ENCODE results near the gene MBD3.

MBD3 gene

GRCh38 chr19:1599460-1599846 is 6.8 kb upstream of the MBD3 start:
- DNase-seq (ENCODE audit: low read depth in 2 of 3, low spot score in 1 of 3) = no peak

DNA sequence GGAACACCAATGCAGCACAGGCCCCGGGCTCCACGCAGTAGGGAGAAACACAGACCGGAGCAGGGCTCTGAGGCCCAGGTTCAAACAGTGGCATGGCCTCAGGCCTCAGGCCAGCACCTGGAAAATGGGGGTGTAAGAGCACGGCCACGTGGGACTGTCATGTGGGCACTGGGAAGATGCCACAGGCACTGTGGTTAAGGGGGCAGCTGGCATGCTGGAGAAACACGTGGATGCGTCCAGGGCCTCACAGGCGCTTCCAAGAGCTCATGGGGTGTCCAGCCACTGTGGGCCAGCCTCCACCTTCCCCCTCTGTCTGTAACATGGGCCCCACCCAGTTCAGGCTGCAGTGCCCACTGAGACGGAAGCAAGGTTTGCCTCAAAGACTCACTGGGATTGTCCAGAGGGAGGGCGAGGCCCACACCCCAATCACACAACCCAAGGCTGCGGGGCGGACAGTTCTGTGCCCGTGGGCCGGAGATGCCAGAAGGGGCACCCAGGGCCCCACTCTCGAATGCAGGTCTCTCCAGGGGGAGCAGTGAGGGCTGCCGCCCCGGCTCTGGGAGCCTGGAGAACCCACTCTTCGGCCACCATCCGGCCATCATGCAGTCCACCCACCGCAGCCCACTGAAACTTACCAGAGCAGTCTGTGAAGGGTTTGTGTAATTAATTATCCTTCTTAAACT is 6.3 kb upstream of the MBD3 start:
- no peak for DNase-seq (ENCODE audit: low read depth in 2 of 3, low spot score in 1 of 3)

DNA sequence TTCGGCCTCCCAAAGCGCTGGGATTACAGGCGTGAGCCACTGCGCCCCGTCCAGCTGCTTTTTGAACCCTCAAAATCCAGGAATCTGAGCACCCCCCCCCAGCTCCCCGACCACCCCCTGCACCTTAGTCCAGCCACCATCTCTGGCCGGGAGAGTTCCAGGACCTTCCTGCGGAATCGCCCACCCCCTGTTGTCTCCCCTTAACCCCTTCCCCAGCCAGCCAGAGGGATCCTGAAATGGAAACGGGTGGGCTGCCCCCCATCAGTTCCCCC is 772 bp upstream of the MBD3 start:
- DNase-seq (ENCODE audit: low read depth in 2 of 3, low spot score in 1 of 3) = no peak

- DNase-seq (ENCODE audit: low read depth in 2 of 3, low spot score in 1 of 3) = peak; percentile 63 to 78 (median 70)
These were observed 476 bp downstream of the MBD3 start for GRCh38 chr19:1592024-1592754.

- no peak for DNase-seq (ENCODE audit: low read depth in 2 of 3, low spot score in 1 of 3)
These were observed 1.1 kb downstream of the MBD3 start for GRCh38 chr19:1591421-1592023.

GRCh38 chr19:1590641-1591397 is 1.8 kb downstream of the MBD3 start:
- DNase-seq (ENCODE audit: low read depth in 2 of 3, low spot score in 1 of 3) = no peak

GRCh38 chr19:1587872-1588271 is 4.8 kb downstream of the MBD3 start:
- no peak for DNase-seq (ENCODE audit: low read depth in 2 of 3, low spot score in 1 of 3)

DNA sequence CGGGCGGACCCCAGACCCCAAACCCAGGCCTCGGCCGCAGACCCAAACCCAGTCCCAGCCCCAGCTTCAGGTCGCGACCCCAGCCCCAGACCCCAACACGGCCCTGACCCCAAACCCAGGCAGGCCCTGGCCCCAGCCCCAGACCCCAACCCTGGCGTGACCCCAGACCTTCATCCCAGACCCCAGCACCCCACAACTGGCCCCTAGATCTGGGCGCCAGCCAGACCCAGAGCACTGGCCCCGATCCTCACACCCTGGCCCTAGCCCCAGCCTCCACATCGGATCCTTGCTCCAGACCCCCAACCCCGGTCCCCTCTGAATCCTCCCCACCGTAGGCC is 7.5 kb downstream of the MBD3 start:
- no peak for DNase-seq (ENCODE audit: low read depth in 2 of 3, low spot score in 1 of 3)

DNA sequence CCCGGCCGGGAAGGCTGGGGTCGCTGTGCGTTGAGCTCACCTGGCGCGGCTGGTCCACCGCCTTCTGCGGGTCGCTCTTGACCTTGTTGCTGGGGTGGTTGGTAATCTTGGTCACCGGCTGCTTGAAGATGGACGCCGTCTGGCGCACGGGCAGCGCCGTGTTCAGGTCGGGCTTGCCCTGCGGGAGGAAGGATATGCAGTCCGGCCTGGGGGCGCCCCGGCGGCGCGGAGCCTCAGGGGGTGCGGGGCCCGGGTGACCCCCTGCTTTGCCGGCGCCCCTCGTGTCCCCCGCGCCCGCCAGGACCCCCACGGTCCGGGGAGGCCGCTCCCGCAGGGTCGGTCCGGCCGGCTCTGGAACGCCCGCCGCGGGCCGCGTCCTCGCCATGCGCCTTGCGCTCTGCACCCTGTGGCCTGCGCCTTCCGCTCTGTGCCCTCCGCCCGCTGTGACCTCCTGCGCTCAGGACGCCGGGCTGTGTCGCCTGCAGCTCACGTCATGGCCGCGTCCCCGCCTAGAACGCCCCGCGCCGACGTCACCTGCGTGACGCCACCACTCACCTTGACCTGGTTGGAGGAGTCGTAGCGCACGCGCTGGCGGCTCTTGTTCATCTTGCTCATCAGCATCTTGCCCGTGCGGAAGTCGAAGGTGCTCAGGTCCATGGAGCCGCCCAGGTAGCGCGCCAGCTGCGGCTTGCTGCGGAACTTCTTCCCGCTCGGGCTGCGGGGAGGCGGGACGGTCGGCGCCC is 8.0 kb downstream of the MBD3 start:
- no peak for DNase-seq (ENCODE audit: low read depth in 2 of 3, low spot score in 1 of 3)

- no peak for DNase-seq (ENCODE audit: low read depth in 2 of 3, low spot score in 1 of 3)
These were observed 10.5 kb downstream of the MBD3 start for GRCh38 chr19:1582201-1582600.

DNA sequence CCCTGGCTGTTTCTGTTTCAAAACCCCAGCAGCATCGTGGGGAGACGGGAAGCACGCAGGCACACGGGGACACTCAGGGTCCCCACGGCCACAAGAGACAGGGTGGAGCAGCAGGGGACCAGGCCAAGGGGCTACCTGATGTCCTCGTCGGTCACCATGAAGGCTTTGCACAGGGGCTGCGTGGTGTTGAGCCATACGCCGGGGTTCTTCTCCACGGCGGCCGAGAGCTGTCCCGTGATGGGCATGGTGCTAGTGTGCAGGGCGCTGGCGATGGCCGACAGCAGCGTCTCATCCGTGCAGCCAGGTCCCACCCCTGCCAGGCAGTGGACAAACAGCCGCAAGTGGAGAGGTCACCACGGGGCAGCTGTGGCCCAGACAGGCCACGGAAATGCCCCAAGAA is 11.7 kb downstream of the MBD3 start:
- DNase-seq (ENCODE audit: low read depth in 2 of 3, low spot score in 1 of 3) = no peak

- no peak for DNase-seq (ENCODE audit: low read depth in 2 of 3, low spot score in 1 of 3)
These were observed 12.3 kb downstream of the MBD3 start for GRCh38 chr19:1580382-1580781.

DNA sequence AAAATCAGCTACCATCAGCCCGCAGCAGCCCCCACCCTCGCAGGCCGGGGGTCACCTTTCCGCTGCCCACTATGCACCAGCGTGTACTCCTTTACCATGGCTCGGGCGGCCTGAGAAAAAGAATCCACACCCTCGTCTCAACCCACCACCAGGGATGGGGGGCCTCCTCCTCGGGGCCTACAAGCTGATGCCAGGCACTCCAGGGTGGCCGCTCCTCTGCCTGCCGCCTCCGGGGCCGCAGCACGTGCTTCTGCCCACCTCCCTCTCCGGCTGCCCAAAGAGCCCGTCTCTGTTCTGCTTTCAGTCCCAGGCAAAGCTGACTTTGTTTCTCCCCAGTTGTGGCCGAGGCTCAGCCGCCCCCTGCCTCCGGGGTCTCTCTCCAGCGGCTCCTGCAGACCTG is 13.4 kb downstream of the MBD3 start:
- DNase-seq (ENCODE audit: low read depth in 2 of 3, low spot score in 1 of 3) = no peak

DNA sequence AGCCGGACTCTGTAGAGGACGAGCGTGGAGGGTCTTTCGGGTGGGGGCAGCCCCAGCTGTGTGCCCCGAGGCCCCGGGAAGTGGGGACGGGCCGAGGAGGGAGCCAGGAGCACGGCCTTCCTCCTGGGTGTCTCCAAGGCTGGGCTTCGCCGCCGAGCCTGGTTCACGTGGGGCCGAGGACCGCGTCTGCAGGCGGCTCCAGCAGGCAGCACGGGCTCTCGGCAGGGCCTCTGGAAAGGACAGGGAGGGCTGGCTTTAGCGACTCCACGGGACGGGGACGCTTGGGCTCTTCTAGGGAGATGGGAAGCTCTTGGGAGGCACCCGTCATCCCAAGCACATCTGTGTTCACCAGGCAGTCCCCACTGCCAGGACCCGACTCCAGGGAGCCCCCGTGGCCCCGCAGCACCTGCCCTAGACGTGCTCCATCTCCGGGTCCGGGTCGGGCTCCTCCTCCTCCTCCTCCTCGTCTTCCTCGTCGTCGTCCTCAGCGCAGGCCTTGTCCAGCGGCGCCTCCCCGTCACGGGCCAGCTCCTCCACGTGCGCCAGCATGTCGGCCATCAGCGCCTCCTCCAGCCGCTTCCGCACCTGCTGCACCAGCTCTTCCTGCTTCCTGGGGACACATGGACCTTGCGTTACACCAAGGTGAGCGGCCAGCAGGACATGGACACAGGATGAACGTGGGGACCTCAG is 14.6 kb downstream of the MBD3 start:
- DNase-seq (ENCODE audit: low read depth in 2 of 3, low spot score in 1 of 3) = no peak

- no peak for DNase-seq (ENCODE audit: low read depth in 2 of 3, low spot score in 1 of 3)
These were observed 15.4 kb downstream of the MBD3 start for GRCh38 chr19:1577090-1577928.

DNA sequence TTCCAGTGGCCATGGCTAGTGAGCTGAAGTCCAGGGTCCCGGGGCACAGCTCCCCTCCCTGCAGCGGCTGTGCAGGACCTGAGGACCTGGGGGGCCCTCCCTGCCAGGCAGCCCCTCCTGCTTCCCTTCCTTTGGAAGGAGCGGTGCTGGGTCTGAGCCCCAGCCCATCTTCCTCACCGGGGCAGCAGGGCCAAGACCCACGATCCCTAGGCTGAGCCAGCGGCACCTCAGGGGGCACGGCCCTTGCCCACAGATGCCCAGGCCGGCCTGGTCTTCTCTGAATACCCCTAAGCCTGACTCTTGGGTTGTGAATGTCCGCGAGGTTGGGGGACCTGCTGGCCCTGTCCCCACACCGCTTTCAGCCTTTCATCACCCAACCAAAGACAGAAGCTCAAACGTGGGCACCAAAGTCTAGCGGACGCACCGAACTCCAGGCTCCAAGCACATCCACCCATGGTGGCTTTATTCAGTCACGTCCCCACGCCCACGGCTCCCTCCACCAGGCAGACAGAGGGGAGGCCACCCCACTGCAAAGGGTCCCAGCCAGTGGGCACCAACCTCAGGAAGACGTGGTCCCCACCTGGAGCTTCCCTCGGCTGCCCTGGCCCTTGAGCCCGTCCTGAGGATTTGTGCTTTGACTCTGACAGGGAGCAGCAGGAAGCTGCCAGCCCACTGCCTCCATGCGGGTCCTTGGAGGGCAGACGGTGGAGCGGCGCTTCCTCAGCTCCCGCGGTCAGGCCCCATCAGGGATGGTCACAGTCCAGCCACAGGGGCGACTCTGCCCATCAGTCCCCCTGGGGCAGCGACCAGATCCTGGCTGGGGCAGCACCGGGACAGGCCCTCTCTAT is 16.2 kb downstream of the MBD3 start:
- no peak for DNase-seq (ENCODE audit: low read depth in 2 of 3, low spot score in 1 of 3)

DNA sequence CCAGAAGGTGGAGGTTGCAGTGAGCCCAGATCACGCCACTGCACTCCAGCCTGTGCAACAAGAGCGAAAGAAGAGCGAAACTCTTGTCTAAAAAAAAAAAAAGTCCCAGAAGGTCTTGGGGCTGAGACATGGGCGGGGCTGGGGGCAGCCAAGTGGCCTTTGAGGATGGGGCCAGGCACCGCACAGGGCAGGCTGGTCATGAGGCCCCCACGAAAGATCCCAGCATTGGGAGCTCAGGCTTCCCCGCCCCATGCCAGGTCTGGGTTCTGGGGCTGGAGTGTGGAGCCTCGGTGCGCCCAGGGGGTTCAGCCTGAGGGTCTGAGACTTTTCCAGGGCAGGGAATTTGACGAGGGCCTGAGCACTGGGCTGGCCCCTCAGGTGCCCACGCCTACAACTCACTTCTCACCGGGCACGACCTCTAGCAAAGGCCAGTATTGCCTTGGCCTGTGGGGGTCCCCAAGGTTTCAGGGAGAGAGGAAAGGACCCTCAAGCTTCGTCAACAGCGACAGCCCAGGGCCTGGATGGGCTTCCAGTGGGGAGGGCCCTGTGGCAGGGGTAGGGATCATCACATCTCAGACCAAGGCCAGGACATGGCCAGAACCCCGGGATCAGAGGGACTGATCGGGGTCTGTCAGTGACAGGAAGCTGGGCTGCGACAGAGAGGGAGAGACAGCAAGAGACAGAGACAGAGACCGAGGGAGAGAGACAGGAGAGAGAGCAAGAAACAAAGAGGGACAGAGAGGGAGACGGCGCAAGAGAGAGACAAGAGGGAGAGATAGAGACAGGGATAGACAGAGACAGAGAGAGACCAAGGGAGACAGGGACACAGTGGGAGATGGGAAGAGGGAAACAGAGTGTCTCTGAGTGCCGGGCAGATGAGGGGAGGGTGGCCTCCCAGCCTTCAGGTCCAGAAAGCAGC is 17.1 kb downstream of the MBD3 start:
- DNase-seq (ENCODE audit: low read depth in 2 of 3, low spot score in 1 of 3) = no peak
